Skeletal muscle cell (primary cell): ENCODE results near the gene RETN.

Experiments used
- DNase-seq: peaks from one replicate; pipeline ENCODE4 v3.0.0-alpha.2; 2010; ENCODE audit warnings: low read depth
- H3K4me3 ChIP-seq: 2 replicates; pipeline ENCODE4 v1.5.1; 2011; ENCODE audit warnings: low read depth, mild to moderate bottlenecking, control low read depth, low read length, moderate library complexity

RETN gene

GRCh38 chr19:7701654-7702457 lies 33.0 kb downstream of the RETN start, which contains the start of gene FCER2:
Gene FCER2, minus strand, starts transcription at chr19:7702131. Its CDS starts 2,371 bp downstream, at chr19:7699760.
- H3K4me3 ChIP-seq: no peak within 1 kb of the TSS
- no peak for DNase-seq

GRCh38 chr19:7703332-7703731 lies 34.5 kb downstream of the RETN start:
- DNase-seq: no peak
- no peak overlapping the region for H3K4me3 ChIP-seq

GRCh38 chr19:7704280-7705060 lies 35.6 kb downstream of the RETN start:
- H3K4me3 ChIP-seq: no peak overlapping the region
- no peak for DNase-seq

- no peak overlapping the region for H3K4me3 ChIP-seq
- DNase-seq: no peak
These were observed 36.7 kb downstream of the RETN start for GRCh38 chr19:7705387-7706187.

DNA sequence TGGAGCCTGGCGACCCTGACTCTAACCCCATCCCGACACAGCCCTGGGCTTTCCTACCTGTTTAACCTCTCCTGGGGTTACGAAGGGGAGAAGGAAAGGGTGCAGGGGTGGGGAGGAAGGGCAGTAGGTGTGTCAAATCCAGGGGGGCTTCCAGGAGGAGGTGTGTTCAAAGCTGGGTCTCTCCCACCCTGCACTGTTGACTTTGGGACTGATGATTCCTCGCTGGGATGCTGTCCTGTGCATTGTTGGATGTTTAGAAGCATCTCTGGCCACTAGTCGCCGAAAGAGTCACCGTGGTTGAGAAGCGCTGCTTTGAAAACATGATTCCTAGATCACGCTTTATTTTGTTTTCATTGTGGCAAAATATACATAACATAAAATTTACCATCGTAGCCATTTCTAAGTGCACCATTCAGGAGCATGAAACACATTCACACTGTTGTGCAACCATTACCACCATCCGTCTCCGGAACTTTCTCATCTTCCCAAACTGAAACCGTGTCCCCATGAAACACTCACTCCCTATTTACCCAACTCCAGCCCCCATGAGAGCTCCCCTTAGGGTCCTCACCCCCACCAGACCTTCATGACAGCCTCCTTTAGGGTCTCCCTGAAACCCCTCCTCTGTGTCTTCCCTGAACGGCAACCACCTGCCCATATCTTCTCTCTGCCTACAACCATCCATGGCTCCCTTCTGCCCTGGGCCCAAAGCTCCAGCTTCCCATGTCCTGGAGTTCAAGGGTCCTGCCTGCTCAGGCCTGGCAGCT lies 37.5 kb downstream of the RETN start:
- H3K4me3 ChIP-seq: no peak overlapping the region

DNA sequence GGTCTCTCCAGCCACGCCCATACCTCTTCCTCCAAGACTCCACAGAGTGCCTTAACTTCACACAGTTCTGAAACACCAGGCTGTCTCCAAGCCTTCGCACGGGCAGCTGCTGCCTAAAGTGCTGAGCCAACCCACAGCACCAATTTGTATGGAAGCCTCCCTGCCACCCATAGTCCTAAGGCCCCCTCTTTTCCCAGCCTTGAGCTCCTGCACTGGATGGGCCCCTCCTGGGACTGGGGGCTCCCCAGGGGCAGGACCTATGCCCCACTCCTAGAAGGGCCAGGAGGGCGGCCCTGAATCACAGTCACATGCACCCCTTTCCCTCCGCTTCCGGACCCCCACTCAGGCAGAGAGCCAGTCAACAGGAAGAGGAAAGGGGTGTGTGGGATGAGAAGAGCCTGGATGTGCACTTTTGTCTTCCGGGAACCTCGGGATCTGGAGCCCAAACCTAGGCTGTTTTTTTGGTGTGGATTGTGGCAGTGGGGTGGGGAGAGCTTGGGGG lies 38.2 kb downstream of the RETN start:
- no peak overlapping the region for H3K4me3 ChIP-seq
- DNase-seq: no peak

More for the DNA sequence above, 37.5 kb downstream of the RETN start:
- no peak for DNase-seq

GRCh38 chr19:7709932-7710460 lies 41.1 kb downstream of the RETN start:
- DNase-seq: no peak

DNA sequence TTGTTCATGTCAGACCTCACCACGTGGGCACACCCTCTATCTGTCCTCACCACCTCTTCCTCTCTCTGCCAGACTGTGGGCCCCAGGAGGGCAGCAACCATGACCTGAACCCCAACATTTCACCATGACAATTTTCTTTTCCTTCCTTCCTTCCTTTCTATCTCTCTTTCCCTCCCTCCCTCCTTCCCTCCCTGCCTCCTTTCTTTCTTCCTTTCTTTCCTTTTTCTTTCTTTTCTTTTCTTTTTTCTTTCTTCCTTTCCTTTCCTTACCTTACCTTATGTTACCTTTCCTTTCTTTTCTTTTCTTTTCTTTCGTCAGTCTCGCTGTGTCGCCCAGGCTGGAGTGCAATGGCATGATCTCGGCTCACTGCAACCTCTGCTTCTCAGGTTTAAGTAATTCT lies 41.8 kb downstream of the RETN start:
- H3K4me3 ChIP-seq: no peak overlapping the region
- DNase-seq: no peak

More at GRCh38 chr19:7709932-7710460, 41.1 kb downstream of the RETN start:
- no peak overlapping the region for H3K4me3 ChIP-seq

- H3K4me3 ChIP-seq: no peak overlapping the region
- no peak for DNase-seq
These were observed 46.8 kb downstream of the RETN start for GRCh38 chr19:7715671-7716070.

GRCh38 chr19:7716762-7717161 lies 47.9 kb downstream of the RETN start:
- no peak for DNase-seq
- H3K4me3 ChIP-seq: no peak overlapping the region

DNA sequence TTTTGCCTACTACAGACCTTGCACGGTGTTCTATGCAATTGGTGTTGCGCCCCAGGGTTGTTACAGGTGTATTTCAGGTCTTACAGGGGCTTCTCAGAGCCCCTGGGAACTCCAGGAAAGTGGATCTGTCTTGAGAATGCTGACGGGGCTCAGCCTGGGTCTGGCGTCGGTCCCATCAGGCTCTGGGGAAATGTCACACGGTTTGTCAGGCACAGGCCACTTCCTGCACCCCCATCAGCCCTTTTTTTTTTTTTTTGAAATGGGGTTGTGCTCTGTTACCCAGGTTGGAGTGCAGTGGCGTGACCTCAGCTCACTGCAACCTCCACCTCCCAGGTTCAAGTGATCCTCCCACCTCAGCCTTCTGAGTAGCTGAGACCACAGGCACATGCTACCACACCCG lies 49.8 kb downstream of the RETN start:
- no peak overlapping the region for H3K4me3 ChIP-seq
- no peak for DNase-seq
